Heart left ventricle (tissue), 16 donors: Measurements from ENCODE around the gene RTP1. TPM values are rescaled to one million over a fixed set of nuclear protein-coding genes. Genes with fewer than 3 reads are reported as not detected.

Experiments
- ATAC-seq, 4 donors: fragments of 200-7000 bp; cut with Tn5 transposase; one replicate each; pipeline ENCODE4 v1.9.1; 2020 to 2022; ENCODE audit warnings: moderate library complexity in 4 of 4, mild to moderate bottlenecking in 3 of 4, moderate number of reproducible peaks in 1 of 4
- DNase-seq, 5 donors: peaks; one replicate each; pipeline ENCODE4 v3.0.0-alpha.2; 2020
- H3K27ac ChIP-seq, 12 donors: fragments of 200-600 bp; sonication (generic) in 4 of 12; one replicate each; pipeline versions ENCODE4 v1.5.0 to v1.8.0; 2016 to 2022; ENCODE audit warnings: mild to moderate bottlenecking in 2 of 12
- H3K27me3 ChIP-seq, 9 donors: fragments of 200-600 bp; sonication (generic) in 2 of 9; one replicate each; pipeline versions ENCODE4 v1.5.1 to v1.8.0; 2016 to 2022; ENCODE audit warnings: mild to moderate bottlenecking in 3 of 9
- H3K36me3 ChIP-seq, 9 donors: fragments of 200-600 bp; sonication (generic) in 2 of 9; one replicate each; pipeline versions ENCODE4 v1.5.0 to v1.8.0; 2018 to 2022; ENCODE audit warnings: mild to moderate bottlenecking in 2 of 9
- H3K4me1 ChIP-seq, 12 donors: fragments of 200-600 bp; sonication (generic) in 4 of 12; one replicate each; pipeline versions ENCODE4 v1.5.0 to v1.8.0; 2016 to 2022; ENCODE audit warnings: mild to moderate bottlenecking in 3 of 12
- H3K4me3 ChIP-seq, 12 donors: fragments of 200-600 bp; sonication (generic) in 4 of 12; one replicate each; pipeline versions ENCODE4 v1.5.0 to v1.8.0; 2017 to 2022; ENCODE audit warnings: mild to moderate bottlenecking in 9 of 12, moderate library complexity in 4 of 12
- H3K9me3 ChIP-seq, 12 donors: fragments of 200-600 bp; sonication (generic) in 4 of 12; one replicate each; pipeline versions ENCODE4 v1.5.0 to v1.8.0; 2016 to 2022; ENCODE audit warnings: mild to moderate bottlenecking in 1 of 12
- POLR2A ChIP-seq, 2 donors: fragments of 450-650 bp; IDR thresholded peaks; one replicate each; pipeline ENCODE4 v1.6.1; 2017; ENCODE audit warnings: antibody characterized with exemption in 2 of 2, mild to moderate bottlenecking in 2 of 2, moderate library complexity in 2 of 2
- WGBS, 4 donors: extraction: QIAGEN DNeasy Blood & Tissue Kit in 2 of 4; methylation state at CpG; one replicate each; pipeline versions ENCODE4 v1.1.5 to v1.1.7; 2013 to 2018; 5-methylcytosine and 5-hydroxymethylcytosine counted together
- intact Hi-C, 10 donors: fragments of 100-400 bp; cut with DNase I; formaldehyde crosslinking; loops; one replicate each; pipeline versions ENCODE4 v1.11.1 to v1.14.2; 2022
- long read RNA-seq, 3 donors: library from polyadenylated mRNA; unstranded; transcript quantifications; one replicate each; pipeline ENCODE4 v2.0.0, GENCODE V29; 2020 to 2021
- polyA plus RNA-seq, 2 donors: library from polyadenylated mRNA; stranded (reverse); fragments of 200-250 nt; gene quantifications; one replicate each; pipeline ENCODE4 v1.2.3, GENCODE V29; 2013
- total RNA-seq, 9 donors: library from RNA; depleted of rRNA in 2 of 9; stranded (reverse); fragments of >200 nt in 2 of 9; fragmentation: NEBNext Ultra II Directional in 3 of 9; extraction: Animal tissue kit (Norgen Biotek cat#: 25700) in 3 of 9; gene quantifications; one replicate each; pipeline versions ENCODE4 v1.1.0 to v1.2.4, GENCODE V29; 2016 to 2023
- TF ChIP-seq, protein P1 (sequence below), 12 donors: fragments of 200-600 bp; sonication (generic) in 4 of 12; IDR thresholded peaks; one replicate each; pipeline versions ENCODE4 v1.5.0 to v1.8.0; 2018 to 2022; ENCODE audit warnings: antibody characterized with exemption in 12 of 12, mild to moderate bottlenecking in 5 of 12
- donor health status: ischemic (EF 13 %, LVEDD 7.1; RV severe dilation, severe dysfunction).
- donor health status: healthy with polysubstance abuse.
- donor health status: DM: no; HTN: yes; CAD: no.
- donor health status: DM: no; HTN: no; CAD: no.
- donor health status: ischemic (EF 25% LVEDD 6.9; RV normal size, moderate dysfunction).
- donor health status: ischemic (EF 25% LVEDD 5.7; RV mildly dilated, moderate dysfunction).
- donor health status: healthy.
- donor health status: DM: yes; HTN: yes; CAD: no.
- donor health status: ischemic (EF 35%, LVEDD 5.7; RV mildly dilated, moderate dysfunction).
- donor health status: nonischemic (EF 11% LVEDD 7.7; RV severe dilation, severe dysfunction).
- donor health status: DM: yes; HTN: yes; CAD: no.
- donor health status: PGD.
- donor health status: ischemic (EF 29% LVEDD 5.4; RV normal size, mild dysfunction).
- donor health status: nonischemic (EF 23%, LVEDD 6.1; RV moderate dilation, normal function).

Gene RTP1
- under 1 TPM in 1 of 9 donors, not detected in 8; 0.13 TPM for total RNA-seq
- polyA plus RNA-seq, result not detected
- long read RNA-seq, donor 1, result 0 reads
- long read RNA-seq, donor 2, result 0 reads
- long read RNA-seq, donor 3, result 0 reads

DNA sequence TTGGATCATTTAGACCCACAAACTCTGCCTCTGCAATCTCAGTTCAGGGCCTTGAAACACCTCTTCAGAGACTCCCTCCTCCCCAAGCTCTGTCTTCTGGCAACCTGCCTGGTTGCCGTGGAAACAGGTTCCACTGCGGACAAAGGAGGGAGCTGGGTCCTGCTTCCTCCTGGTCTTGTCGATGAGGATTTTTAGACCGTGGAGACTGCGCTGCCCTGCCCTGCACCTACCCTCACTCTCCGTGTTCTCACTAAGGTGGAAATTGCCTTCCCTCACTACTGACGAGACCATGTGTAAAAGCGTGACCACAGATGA lies at the start of gene RTP1:
RTP1 (plus strand) TSS at position 152 of the 315 bp plus-strand sequence; CDS start at position 182, 30 bp downstream.
- peaks cover 0 to 4% (median 0%) of the 10 kb centered on the region in 12 donors for H3K4me1 ChIP-seq
- H3K36me3 ChIP-seq, result no peaks in the 10 kb centered on the region
- WGBS, 4 donors, result 59 to 70% (median 66%) methylated on average over 8 of the region's 8 CpGs
- no peaks in the 10 kb centered on the region for H3K9me3 ChIP-seq
- ATAC-seq (no peak), DNase-seq (no peak)
- TF ChIP-seq POLR2A (IDR thresholded peaks at IDR 0.05), result no peak
- TF ChIP-seq, protein P1, sequence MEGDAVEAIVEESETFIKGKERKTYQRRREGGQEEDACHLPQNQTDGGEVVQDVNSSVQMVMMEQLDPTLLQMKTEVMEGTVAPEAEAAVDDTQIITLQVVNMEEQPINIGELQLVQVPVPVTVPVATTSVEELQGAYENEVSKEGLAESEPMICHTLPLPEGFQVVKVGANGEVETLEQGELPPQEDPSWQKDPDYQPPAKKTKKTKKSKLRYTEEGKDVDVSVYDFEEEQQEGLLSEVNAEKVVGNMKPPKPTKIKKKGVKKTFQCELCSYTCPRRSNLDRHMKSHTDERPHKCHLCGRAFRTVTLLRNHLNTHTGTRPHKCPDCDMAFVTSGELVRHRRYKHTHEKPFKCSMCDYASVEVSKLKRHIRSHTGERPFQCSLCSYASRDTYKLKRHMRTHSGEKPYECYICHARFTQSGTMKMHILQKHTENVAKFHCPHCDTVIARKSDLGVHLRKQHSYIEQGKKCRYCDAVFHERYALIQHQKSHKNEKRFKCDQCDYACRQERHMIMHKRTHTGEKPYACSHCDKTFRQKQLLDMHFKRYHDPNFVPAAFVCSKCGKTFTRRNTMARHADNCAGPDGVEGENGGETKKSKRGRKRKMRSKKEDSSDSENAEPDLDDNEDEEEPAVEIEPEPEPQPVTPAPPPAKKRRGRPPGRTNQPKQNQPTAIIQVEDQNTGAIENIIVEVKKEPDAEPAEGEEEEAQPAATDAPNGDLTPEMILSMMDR (IDR thresholded peaks at IDR 0.05), result no peak
- no peak within 1 kb of the TSS for H3K27ac ChIP-seq
- H3K4me3 ChIP-seq, result no peak within 1 kb of the TSS
- intact Hi-C loops, result no loop called here
- no peaks in the 10 kb centered on the region for H3K27me3 ChIP-seq

DNA sequence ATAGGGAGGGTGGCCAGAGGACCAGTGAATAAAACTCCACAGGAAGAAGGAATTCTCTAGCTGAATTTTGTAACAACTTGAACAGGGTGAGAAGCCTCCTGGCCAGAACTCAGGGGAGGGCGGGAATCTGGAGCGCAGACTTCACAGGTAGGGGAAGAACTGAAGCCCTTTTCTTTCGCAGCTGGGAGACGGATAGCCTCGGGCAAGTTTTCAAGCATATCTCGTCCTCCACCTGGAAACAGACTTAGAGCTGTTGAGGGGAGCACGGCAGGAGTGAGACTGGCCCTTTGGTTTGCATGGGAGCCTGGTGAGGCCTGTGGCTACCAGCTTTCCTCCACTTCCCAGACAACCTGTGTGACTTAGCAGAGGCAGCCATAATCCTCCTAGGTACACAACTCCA lies 47.1 kb upstream of the RTP1 start:
- no peak overlapping the region for H3K4me3 ChIP-seq
- intact Hi-C loops, result no loop called here
- TF ChIP-seq, protein P1 (IDR thresholded peaks at IDR 0.05), result no peak
- peaks cover 0 to 8% (median 0%) of the 10 kb centered on the region in 12 donors for H3K9me3 ChIP-seq
- DNase-seq, result no peak
- no peak for ATAC-seq
- 91 to 95% (median 94%) methylated on average over 7 of the region's 7 CpGs for WGBS, 4 donors
- H3K27ac ChIP-seq, result no peak overlapping the region
- H3K4me1 ChIP-seq, result no peaks in the 10 kb centered on the region
- no peaks in the 10 kb centered on the region for H3K36me3 ChIP-seq
- H3K27me3 ChIP-seq, result no peaks in the 10 kb centered on the region

GRCh38 chr3:187150599-187150998 lies 46.7 kb upstream of the RTP1 start:
- ATAC-seq, result no peak
- H3K4me1 ChIP-seq, result no peaks in the 10 kb centered on the region
- peaks cover 0 to 6% (median 0%) of the 10 kb centered on the region in 12 donors for H3K9me3 ChIP-seq
- H3K27me3 ChIP-seq, result no peaks in the 10 kb centered on the region
- no peaks in the 10 kb centered on the region for H3K36me3 ChIP-seq
- peak in 1 of 5 donors; percentile 69 for DNase-seq
- H3K4me3 ChIP-seq, result no peak overlapping the region
- no peak overlapping the region for H3K27ac ChIP-seq
- WGBS, 4 donors, result 76 to 89% (median 83%) methylated on average over 2 of the region's 2 CpGs
- intact Hi-C loops, result no loop called here
- TF ChIP-seq, protein P1 (IDR thresholded peaks at IDR 0.05), result peak in 1 of 12 donors; percentile 7
- TF ChIP-seq POLR2A (IDR thresholded peaks at IDR 0.05), result no peak

DNA sequence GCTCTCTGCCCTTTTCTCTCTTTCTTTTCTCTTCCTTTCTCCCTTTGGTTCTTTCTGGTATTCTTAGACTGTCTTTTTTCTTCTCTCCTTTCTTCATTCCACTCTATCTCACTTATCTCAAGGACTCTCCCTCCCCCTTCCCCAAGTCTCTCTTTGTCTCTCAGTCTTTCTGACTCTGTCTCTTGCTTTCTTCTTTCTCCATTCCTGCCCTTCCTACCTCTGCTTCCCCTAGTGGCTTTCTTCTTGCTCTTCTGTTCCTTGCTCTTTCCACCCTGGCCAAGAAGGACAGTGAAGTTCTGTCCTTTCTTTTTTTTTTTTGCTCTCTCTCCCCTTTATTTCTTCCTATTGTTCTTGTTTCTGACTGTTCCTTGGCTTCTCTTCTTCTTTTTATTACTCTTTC lies 35.7 kb upstream of the RTP1 start:
- no peak for TF ChIP-seq POLR2A (IDR thresholded peaks at IDR 0.05)
- TF ChIP-seq, protein P1 (IDR thresholded peaks at IDR 0.05), result no peak
- DNase-seq (no peak), ATAC-seq (no peak)
- H3K4me1 ChIP-seq, result peaks cover 0 to 3% (median 0%) of the 10 kb centered on the region in 12 donors
- no peaks in the 10 kb centered on the region for H3K27me3 ChIP-seq
- no peak overlapping the region for H3K4me3 ChIP-seq
- intact Hi-C loops, result loop anchor here in 6 of 10 donors (5.0 to 10.0 kb wide), 7 partner anchors 44 to 547 kb away; partner anchors contain the start of genes AHSG (in 4 of the 6) and ST6GAL1 (in 1 of the 6)
- H3K27ac ChIP-seq, result no peak overlapping the region
- no peaks in the 10 kb centered on the region for H3K36me3 ChIP-seq
- peaks cover 0 to 15% (median 0%) of the 10 kb centered on the region in 12 donors for H3K9me3 ChIP-seq
